H4 (cell line): ENCODE measurements around the gene PDE6A. TPM values are rescaled to one million over a fixed set of nuclear protein-coding genes. Genes with fewer than 3 reads are reported as not detected.
"Not testable (repeated sequence)": the region's sequence is repeated elsewhere in the genome, so short reads cannot be mapped to it uniquely, and the experiment has no call there.

Experiments used
- DNase-seq: peaks from one replicate; pipeline ENCODE4 v3.0.0-alpha.2; 2015; ENCODE audit warnings: low spot score
- total RNA-seq: library from RNA; depleted of rRNA; stranded (reverse); fragments of >200 nt; shearing (Covaris generic); gene quantifications from 2 replicates; pipeline ENCODE4 v1.2.3, GENCODE V29; 2014

PDE6A gene
- total RNA-seq, 1 experiment from 2014 or later: 0.02 TPM

- no peak for DNase-seq
Observed at GRCh38 chr5:149895416-149896345, 48.9 kb downstream of the PDE6A start.

GRCh38 chr5:149894237-149894636 is 50.4 kb downstream of the PDE6A start:
- DNase-seq: no peak

DNA sequence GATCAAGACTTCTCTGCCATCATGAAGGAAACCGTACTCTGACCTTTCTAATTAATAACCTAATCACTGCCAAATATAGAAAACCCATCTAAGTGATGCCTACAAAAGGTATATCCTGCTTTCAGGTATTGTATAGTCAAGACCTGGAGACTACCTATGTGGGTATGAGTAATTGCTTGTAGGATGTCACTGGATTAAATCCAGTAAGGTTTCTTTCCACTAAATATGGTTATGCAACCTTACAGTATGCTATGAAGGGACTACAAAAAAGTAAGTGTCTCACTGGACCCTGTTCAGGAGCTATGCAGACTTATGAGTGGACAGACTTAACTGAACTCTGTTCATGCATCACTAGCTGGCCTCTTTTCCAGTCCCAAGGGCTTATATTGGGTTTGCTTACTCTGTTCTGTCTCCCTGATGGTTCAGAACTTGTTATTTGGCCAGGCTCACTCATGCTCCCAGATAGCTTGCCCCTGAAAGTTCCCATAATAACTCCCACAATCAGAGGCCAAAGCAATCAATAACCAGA is 51.1 kb downstream of the PDE6A start:
- DNase-seq: no peak

DNA sequence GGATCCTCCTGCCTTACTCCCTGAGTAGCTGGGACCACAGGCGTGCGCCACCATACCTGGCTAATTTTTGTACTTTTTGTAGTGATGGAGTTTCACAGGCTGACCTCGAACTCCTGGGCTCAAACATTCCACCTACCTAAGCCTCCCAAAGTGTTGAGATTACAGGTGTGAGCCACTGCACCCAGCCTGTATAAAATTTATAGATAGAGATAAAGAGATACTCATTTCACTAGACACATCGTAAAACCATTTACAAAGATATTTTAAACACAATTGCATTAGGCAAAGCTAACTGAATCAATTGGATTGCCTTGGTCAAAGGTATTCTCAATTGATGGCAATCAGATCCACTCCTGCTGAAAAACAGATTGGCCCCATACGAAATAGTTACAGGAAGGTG is 52.0 kb downstream of the PDE6A start:
- no peak for DNase-seq

DNA sequence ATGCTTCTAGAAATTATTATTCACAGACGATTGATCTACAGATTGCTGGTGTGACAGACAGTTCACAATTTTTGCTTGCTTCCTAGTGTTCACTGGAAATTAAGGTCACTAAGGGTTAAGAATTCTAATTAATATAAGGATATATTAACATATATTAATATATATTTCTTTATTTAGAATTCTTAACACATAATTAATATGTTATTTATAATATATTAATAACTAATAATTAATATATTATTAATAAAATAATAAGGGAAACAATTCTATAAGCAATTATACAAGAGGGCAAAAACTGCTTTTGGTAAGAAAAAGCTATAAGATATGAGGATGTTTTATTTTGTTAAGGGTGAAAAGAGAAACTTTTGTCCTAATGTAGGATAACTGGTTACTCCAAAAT is 56.3 kb downstream of the PDE6A start:
- DNase-seq: no peak

GRCh38 chr5:149887622-149888183 is 56.9 kb downstream of the PDE6A start:
- peak; percentile 52 for DNase-seq

DNA sequence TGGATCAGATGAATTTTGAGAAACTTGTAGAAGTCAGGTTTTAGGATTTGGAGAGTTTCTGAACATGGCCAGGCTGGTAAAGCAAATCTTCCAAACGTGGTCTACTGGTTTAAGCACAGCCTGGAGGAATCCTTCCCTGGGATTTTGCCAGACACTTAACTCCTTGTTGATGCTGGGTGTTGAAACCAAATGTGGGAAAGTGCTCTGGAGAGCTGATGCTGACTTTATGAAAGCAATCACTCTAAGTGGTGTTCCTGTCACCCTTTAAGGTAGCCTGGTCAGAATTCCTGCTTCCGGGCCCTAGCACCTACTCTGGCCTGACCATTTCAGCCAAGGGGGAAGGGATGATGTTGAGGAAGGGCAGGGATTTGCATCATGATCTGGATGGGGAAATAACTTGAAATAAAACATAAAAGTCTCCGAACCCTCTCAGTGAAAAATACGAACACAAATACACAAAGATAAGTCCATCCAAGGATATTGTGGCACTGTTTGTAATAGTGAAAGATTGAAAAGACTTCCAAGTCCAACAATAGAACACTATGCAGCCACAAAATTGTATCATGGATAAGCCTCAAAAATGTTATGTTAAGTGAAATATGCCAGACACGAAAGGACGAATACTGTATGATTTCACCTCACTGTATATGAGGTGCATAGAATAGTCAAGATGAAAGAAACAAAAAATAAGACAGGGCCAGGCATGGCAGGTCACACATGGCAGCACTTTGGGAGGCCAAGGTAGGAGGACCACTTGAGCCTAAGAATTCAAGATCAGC is 57.7 kb downstream of the PDE6A start:
- DNase-seq: peak; percentile 44

GRCh38 chr5:149886060-149886459 is 58.5 kb downstream of the PDE6A start:
- DNase-seq: no peak

GRCh38 chr5:149885513-149885912 is 59.1 kb downstream of the PDE6A start:
- no peak for DNase-seq

GRCh38 chr5:149883550-149883949 is 61.0 kb downstream of the PDE6A start:
- DNase-seq: no peak

GRCh38 chr5:149882633-149883032 is 62.0 kb downstream of the PDE6A start:
- not testable (repeated sequence) for DNase-seq

DNA sequence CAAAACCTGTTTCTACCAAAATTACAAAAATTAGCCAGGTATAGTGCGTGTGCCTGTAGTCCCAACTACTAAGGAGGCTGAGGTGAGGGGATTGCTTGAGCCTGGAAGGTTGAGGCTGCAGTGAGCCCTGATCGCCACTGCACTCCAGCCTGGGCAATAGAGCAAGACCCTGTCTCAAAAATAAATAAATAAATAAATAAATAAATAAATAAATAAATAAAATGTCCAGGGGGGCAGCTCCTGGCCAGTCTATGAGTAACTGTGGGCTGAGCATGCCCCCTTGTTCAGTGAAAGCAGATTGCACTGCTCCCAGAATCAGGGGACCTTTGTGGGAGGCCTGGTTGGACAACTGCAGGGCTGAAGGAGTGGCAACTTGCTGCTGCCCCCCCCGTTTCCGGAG is 62.7 kb downstream of the PDE6A start:
- no peak for DNase-seq

DNA sequence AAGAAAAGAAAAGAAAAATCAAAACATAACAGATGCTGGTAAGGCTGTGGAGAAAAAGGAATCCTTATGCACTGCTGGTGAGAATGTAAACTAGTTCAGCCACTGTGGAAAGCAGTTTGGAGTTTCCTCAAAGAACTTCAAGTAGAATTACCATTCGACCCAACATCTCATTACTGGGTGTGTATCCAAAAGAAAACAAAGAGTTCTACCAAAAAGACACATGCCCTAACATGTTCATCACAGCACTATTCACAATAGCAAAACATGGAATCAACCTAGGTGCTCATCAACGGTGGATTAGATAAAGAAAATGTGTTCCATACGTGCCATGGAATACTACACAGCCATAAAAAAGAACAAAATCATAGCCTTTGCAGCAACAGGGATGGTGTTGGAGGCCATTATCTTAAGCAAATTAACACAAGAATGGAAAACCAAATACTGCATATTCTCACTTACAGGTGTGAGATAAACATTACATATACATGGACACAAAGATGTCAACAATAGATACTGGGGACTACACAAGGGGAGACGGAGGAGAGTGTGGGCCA is 63.4 kb downstream of the PDE6A start:
- DNase-seq: no peak

- DNase-seq: not testable (repeated sequence)
Observed at GRCh38 chr5:149879593-149879992, 65.0 kb downstream of the PDE6A start.

DNA sequence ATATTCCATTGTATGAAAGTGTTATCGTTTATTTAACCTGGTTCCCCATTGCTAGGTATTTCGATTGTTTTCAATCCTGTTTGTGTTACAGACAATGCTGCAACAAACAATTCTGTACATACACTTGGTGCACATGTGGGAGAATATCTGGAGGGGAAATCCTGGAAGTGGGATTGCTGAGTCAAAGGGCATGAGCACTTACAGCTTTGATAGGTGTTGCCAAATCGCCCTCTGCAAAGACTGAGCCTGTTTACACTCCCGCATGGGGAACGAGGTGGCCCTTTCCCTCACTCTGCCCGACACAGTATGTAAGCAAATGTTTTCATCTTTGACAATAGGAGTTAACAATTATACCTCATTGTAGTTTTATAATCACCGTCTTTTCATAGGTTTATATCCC is 66.2 kb downstream of the PDE6A start:
- DNase-seq: no peak

DNA sequence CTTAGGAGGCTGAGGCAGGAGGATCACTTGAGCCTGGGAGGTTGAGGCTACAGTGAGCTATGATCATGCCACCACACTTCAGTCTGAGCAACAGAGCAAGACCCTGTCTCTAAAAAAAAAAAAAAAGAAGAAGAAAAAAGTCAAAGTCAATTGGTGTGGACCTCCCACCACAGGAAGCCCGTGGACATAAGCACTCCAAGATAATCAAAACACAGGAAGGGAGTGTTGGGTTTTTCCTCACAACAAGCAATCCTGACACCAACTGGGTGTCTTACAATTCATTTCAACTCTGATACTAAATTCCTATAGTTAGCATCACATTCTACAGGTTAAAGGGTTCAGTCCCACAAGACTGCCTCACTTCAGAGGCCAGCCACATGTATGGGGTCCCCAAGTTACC is 70.7 kb downstream of the PDE6A start:
- no peak for DNase-seq

DNA sequence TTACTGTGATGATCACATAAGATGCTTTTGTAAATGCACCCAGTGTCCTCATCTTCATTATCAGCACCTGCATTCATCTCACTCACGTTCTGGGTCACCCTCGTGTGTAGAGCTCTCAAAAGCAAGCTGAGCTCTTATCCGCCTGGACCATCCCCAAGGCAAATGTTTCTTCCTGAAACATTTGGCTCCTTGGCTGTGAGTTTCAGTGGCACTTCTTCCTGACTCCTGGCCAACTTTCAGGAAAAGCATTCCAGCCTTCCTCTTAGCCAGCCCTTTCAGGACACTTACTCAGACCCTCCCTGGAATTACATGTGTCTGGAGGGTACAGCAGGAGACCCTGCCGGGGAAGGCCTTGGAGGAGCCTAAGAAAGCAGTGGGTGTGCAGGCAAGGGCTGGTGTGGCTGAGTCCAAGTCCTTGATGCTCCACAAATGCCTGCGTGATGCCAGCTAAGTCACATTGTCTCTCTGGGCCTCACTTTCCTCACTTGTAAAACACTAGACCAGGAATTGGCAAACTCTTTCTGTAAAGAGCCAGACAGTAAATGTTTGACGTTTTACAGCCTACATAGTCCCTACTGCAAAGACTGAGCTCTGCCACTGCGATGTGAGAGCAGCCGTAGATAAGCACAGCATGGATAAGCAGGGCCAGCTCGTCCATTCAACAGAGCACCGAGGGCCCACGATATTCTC is 72.1 kb downstream of the PDE6A start:
- no peak for DNase-seq

GRCh38 chr5:149871471-149871870 is 73.1 kb downstream of the PDE6A start:
- DNase-seq: no peak

DNA sequence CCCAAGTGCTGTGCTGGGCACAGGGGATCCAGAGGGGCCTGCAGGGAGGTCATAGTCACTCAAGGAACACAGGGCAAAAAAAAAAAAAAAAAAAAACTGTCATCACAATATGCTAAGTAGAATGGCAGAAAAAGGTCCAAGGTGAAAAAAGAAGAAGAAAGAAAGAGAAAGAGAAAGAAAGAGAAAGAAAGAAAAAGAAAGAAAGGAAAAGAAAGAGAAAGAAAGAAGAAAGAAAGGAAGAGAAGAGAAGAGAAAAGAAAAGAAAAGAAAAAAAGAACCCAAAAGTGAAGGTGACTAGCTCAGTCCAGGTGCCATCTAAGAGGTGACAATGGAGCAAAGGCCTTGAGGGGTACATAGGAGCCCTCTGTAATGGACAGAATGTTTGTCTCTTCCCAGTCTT is 73.9 kb downstream of the PDE6A start:
- DNase-seq: no peak

DNA sequence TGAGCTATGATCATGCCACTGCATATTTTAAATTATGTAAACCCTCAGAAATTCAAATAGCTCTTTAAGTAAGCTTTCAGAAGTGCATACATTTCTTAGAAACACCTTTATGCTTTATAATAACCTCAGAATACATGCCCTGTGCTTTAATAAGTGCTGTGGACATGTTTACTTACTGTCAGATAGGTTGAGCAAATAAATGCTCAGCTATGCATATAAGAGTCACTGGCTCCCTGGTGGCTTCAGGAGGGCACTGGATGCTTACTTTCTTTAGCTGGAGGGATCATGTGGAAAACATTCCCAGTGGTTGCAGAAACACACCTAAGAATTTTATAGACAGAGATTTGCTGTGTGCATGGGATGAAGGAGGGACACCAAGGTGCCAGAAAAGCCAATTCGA is 74.4 kb downstream of the PDE6A start:
- no peak for DNase-seq

DNA sequence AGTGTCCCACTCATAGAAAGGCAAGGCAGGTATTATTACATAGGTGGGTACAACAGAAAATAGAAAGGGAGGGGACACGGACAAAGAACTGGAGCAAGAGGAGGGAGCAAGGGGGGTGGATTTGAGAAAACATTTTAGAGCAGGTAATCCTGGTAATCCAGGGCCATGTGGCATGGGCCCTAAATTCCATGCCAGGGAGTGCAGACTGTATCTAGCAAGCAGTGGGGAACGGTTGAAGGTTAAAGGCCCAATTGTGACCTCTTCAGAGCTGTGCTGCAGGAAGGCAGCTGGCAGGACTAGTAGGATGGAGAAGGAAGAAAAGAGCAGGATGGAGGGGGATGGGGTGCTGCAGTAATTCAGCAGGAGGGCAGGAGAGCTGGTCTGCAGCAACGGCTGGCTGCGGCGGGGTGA is 75.2 kb downstream of the PDE6A start:
- DNase-seq: no peak
